ENCODE results near the gene CLC.
"Not testable (repeated sequence)": the region's sequence is repeated elsewhere in the genome, so short reads cannot be mapped to it uniquely, and the experiment has no call there.

Gene CLC

GRCh38 chr19:39737891-39738290, at the start of gene CLC:
CLC (minus strand) TSS chr19:39738029; CDS start chr19:39737952, 77 bp downstream.
- no peaks in the 10 kb centered on the region for H3K9me3 Mint-ChIP-seq (ENCODE audit: low read depth)
- H3K27ac Mint-ChIP-seq: no peak within 1 kb of the TSS
- peaks cover 8% of the 10 kb centered on the region for H3K27me3 Mint-ChIP-seq
- no peak within 1 kb of the TSS for H3K4me3 Mint-ChIP-seq
- peaks cover 26% of the 10 kb centered on the region for H3K4me1 Mint-ChIP-seq (ENCODE audit: low read depth)
- no peaks in the 10 kb centered on the region for H3K36me3 Mint-ChIP-seq

GRCh38 chr19:39780894-39781293, 43.1 kb upstream of the CLC start:
- Mint-ChIP-seq H3K27ac (no peak overlapping the region), H3K9me3 (ENCODE audit: low read depth) (no peaks in the 10 kb centered on the region), H3K27me3 (peaks cover 22% of the 10 kb centered on the region), H3K36me3 (no peaks in the 10 kb centered on the region), H3K4me3 (no peak overlapping the region), H3K4me1 (ENCODE audit: low read depth) (no peaks in the 10 kb centered on the region)

DNA sequence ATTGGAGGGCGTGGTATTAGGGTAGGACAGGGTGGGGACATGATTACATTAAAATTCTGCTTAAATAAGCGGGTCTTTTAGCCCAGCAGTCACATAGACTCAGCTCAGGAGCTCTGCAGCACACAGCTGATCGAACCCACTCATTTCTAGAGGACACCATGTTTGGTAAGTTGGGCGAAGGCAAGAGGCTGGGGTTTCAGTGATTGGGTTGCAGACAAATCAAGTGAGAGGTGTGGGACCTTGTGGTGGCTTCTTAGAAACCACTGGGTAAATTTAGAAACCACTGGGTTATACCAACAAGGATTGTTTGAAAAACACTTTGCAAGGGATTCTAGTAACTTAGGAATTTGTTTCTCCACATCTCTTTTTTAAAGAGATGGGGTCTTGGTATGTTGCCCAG, 40.9 kb upstream of the CLC start, which contains the start of gene LEUTX:
LEUTX (plus strand) TSS at position 92 of the 400 bp plus-strand sequence; CDS start at position 159, 67 bp downstream.
- H3K4me1 Mint-ChIP-seq (ENCODE audit: low read depth): no peaks in the 10 kb centered on the region
- no peak within 1 kb of the TSS for H3K27ac Mint-ChIP-seq

GRCh38 chr19:39768786-39769185, 31.0 kb upstream of the CLC start:
- Mint-ChIP-seq H3K9me3 (ENCODE audit: low read depth) (no peaks in the 10 kb centered on the region), H3K4me1 (ENCODE audit: low read depth) (no peaks in the 10 kb centered on the region), H3K27ac (no peak overlapping the region), H3K27me3 (peaks cover under 1% of the 10 kb centered on the region), H3K36me3 (no peaks in the 10 kb centered on the region), H3K4me3 (no peak overlapping the region)

More for the DNA sequence above, 40.9 kb upstream of the CLC start, which contains the start of gene LEUTX:
- H3K4me3 Mint-ChIP-seq: no peak within 1 kb of the TSS
- no peaks in the 10 kb centered on the region for H3K9me3 Mint-ChIP-seq (ENCODE audit: low read depth)
- peaks cover 8% of the 10 kb centered on the region for H3K27me3 Mint-ChIP-seq
- H3K36me3 Mint-ChIP-seq: no peaks in the 10 kb centered on the region

- Mint-ChIP-seq H3K36me3 (no peaks in the 10 kb centered on the region), H3K9me3 (ENCODE audit: low read depth) (no peaks in the 10 kb centered on the region), H3K4me3 (no peak overlapping the region), H3K4me1 (ENCODE audit: low read depth) (no peaks in the 10 kb centered on the region), H3K27ac (no peak overlapping the region), H3K27me3 (peaks cover 2% of the 10 kb centered on the region)
These were observed 30.5 kb upstream of the CLC start for GRCh38 chr19:39768334-39768733.

DNA sequence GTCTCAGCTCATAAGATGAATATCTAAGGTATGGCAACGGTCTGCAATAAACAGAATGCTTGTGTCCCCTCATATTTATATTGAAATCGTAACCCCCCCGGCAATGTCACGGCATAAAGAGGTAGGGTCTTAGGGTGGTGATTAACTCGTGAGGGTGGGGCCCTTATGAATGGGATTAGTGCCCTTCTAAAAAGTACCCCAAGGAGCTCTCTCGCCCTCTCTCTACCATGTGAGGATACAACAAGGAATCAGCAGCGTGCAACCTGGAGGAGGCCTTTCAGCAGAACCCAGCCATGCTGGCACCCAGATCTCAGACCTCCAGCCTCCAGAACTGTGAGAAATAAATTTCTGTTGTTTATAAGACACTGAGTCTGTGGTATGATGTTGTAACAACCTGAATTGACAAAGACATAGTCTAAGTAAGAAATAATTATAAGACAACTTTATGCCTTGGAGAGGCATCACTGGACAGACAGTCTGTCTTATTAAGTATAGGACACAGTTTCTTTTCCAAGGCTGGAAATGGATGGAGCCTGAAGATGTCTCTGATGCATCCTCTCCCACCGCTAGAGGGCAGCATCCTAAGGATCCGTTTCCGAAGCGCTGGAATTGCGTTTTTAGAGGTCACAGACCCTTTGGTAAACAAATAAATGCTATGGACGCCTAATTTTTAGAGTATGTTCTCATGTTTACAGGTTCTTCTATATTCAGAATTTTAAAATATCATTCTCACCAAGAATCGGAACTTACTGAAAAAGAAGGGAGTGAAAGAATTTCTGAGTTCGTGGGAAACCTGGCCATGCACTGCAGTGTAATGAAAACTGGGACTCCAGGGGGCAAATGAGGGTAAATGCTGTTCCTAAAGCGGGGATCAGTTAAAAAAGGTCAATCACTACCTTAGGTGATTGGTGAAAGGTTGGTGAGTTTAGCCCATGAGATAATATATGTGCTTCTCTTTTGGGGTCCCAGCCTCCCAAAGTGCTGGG, 27.6 kb upstream of the CLC start:
- peak overlapping the region; percentile 20 for H3K4me3 Mint-ChIP-seq
- no peaks in the 10 kb centered on the region for H3K9me3 Mint-ChIP-seq (ENCODE audit: low read depth)
- peaks cover 4% of the 10 kb centered on the region for H3K27me3 Mint-ChIP-seq
- no peaks in the 10 kb centered on the region for H3K4me1 Mint-ChIP-seq (ENCODE audit: low read depth)
- H3K27ac Mint-ChIP-seq: no peak overlapping the region
- H3K36me3 Mint-ChIP-seq: no peaks in the 10 kb centered on the region

DNA sequence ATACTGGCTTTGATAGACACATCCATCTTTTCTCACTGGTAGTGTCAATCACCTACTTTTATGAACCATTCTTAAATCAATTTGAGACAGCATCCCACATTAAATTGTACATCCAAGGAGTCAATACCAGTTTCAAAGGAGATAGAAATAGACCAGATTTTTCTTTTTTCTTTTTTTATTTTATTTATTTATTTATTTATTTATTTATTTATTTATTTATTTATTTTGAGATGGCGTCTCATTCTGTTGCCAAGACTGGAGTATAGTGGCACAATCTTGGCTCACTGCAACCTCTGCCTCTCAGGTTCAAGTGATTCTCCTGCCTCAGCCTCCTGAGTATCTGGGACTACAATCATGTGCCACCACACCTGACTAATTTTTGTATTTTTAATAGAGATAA, 24.0 kb upstream of the CLC start:
- not testable (repeated sequence) for H3K4me1 Mint-ChIP-seq (ENCODE audit: low read depth); H3K9me3 Mint-ChIP-seq (ENCODE audit: low read depth); H3K27ac Mint-ChIP-seq; H3K4me3 Mint-ChIP-seq; H3K36me3 Mint-ChIP-seq
- peaks cover 13% of the 10 kb centered on the region for H3K27me3 Mint-ChIP-seq

DNA sequence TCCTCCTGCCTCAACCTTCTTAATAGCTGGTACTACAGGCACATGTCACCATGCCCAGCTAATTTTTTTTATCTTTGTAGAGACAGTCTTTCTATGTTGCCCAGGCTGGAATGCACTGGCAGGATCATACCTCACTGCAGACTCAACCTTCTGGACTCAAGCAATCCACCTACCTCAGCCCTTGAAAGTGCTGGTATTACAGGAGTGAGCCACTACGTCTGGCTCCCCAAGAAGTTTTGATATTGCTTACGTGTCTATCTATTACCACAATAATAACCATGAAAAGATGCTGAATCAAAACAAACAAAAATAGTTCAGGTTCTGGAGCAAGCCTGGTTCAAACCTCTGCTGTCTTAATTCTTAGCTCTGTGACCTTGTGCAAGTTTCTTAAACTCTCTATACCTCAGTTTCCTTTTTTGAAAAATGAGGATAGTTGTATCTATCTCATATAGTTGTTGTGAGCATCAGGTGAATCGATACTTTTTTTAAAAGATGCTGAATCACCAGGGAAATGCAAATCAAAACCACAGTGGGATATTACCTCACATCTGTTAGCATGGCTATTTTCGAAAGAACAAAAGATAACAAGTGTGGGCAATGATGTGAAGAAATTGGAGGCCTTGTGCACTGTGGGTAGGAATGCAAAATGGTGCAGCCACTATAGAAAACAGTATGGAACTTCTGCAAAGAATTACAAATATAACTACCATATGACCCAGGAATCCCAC, 21.8 kb upstream of the CLC start:
- Mint-ChIP-seq H3K27ac (no peak overlapping the region), H3K4me3 (no peak overlapping the region), H3K27me3 (peaks cover 15% of the 10 kb centered on the region), H3K9me3 (ENCODE audit: low read depth) (no peaks in the 10 kb centered on the region), H3K4me1 (ENCODE audit: low read depth) (no peaks in the 10 kb centered on the region), H3K36me3 (no peaks in the 10 kb centered on the region)

GRCh38 chr19:39754971-39755370, 17.1 kb upstream of the CLC start:
- Mint-ChIP-seq H3K27me3 (peaks cover 14% of the 10 kb centered on the region), H3K36me3 (no peaks in the 10 kb centered on the region), H3K4me3 (no peak overlapping the region), H3K9me3 (ENCODE audit: low read depth) (no peaks in the 10 kb centered on the region), H3K27ac (no peak overlapping the region), H3K4me1 (ENCODE audit: low read depth) (no peaks in the 10 kb centered on the region)

- no peaks in the 10 kb centered on the region for H3K9me3 Mint-ChIP-seq (ENCODE audit: low read depth)
- no peaks in the 10 kb centered on the region for H3K36me3 Mint-ChIP-seq
- no peak overlapping the region for H3K4me3 Mint-ChIP-seq
- no peak overlapping the region for H3K27ac Mint-ChIP-seq
- no peaks in the 10 kb centered on the region for H3K4me1 Mint-ChIP-seq (ENCODE audit: low read depth)
- peaks cover 14% of the 10 kb centered on the region for H3K27me3 Mint-ChIP-seq
These were observed 16.7 kb upstream of the CLC start for GRCh38 chr19:39754544-39754943.

GRCh38 chr19:39752795-39753194, 15.0 kb upstream of the CLC start:
- peaks cover 10% of the 10 kb centered on the region for H3K27me3 Mint-ChIP-seq
- no peaks in the 10 kb centered on the region for H3K9me3 Mint-ChIP-seq (ENCODE audit: low read depth)
- no peak overlapping the region for H3K27ac Mint-ChIP-seq
- no peaks in the 10 kb centered on the region for H3K4me1 Mint-ChIP-seq (ENCODE audit: low read depth)
- no peaks in the 10 kb centered on the region for H3K36me3 Mint-ChIP-seq
- no peak overlapping the region for H3K4me3 Mint-ChIP-seq

DNA sequence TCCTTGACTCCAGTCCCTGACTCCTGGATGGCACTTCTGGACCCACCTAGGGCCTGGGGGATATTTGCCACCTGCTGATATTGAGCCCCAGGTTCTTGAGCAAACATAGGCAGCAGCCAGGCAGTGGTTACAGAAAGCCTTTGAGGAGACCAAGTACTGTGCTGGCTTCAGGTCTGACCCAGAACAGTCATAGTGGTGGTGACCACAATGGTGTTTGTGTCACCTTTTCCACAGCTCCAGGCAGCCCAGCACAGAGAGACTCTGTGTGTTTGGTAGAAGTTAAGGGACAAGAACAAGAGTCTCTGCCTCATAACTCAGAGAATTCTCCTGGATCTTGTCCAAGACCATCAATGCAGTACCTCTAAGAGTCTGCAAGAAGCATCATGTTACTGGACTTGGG, 14.6 kb upstream of the CLC start:
- peaks cover 9% of the 10 kb centered on the region for H3K27me3 Mint-ChIP-seq
- no peaks in the 10 kb centered on the region for H3K36me3 Mint-ChIP-seq
- no peaks in the 10 kb centered on the region for H3K9me3 Mint-ChIP-seq (ENCODE audit: low read depth)
- H3K27ac Mint-ChIP-seq: no peak overlapping the region
- no peaks in the 10 kb centered on the region for H3K4me1 Mint-ChIP-seq (ENCODE audit: low read depth)
- H3K4me3 Mint-ChIP-seq: no peak overlapping the region

- Mint-ChIP-seq H3K27ac (no peak overlapping the region), H3K9me3 (ENCODE audit: low read depth) (no peaks in the 10 kb centered on the region), H3K27me3 (peaks cover 16% of the 10 kb centered on the region), H3K4me1 (ENCODE audit: low read depth) (no peaks in the 10 kb centered on the region), H3K36me3 (no peaks in the 10 kb centered on the region), H3K4me3 (no peak overlapping the region)
These were observed 12.2 kb upstream of the CLC start for GRCh38 chr19:39749981-39750380.

DNA sequence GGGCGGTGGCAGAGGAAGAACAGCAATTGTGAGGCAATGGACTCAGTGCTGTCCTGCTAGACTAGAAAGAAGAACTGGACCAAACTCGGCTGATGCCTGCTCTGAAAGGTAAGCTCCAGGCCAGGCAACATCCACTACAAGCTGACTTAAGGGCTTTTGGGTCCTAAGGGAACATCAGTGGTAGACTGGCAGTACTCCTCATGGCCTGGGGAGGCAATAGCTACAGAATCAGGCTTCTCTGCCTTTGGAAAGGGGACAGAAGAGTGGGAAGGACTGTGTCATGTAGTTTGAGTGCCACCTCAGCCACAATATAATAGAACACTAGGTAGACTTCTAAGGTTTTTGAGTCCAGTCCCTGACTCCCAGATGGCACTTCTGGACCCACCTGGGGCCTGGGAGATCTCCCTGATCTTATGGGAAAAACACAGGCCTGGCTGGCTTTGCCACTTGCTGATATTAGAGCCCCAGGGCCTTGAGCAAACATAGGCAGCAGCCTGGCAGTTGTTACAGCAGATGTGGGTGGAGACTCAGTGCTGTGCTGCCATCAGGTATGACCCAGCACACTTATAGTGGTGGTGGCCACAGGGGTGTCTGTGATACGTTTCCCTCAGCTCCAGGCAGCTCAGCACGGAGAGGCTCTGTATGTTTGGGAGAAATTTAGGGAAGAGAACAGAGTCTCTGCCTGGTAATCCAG, 9.2 kb upstream of the CLC start:
- Mint-ChIP-seq H3K9me3 (ENCODE audit: low read depth) (no peaks in the 10 kb centered on the region), H3K27me3 (peaks cover 20% of the 10 kb centered on the region), H3K36me3 (no peaks in the 10 kb centered on the region), H3K4me3 (no peak overlapping the region), H3K4me1 (ENCODE audit: low read depth) (no peaks in the 10 kb centered on the region), H3K27ac (no peak overlapping the region)

- Mint-ChIP-seq H3K4me3 (no peak overlapping the region), H3K36me3 (no peaks in the 10 kb centered on the region)
These were observed 7.8 kb upstream of the CLC start for GRCh38 chr19:39745643-39746042.

More at GRCh38 chr19:39745643-39746042, 7.8 kb upstream of the CLC start:
- Mint-ChIP-seq H3K9me3 (ENCODE audit: low read depth) (no peaks in the 10 kb centered on the region), H3K27me3 (peaks cover 20% of the 10 kb centered on the region), H3K27ac (no peak overlapping the region), H3K4me1 (ENCODE audit: low read depth) (peaks cover 5% of the 10 kb centered on the region)
